ENCODE results near the gene RBM47. TPM values are rescaled to one million over a fixed set of nuclear protein-coding genes. Genes with fewer than 3 reads are reported as not detected.
A peak's percentile ranks its signal among the peaks of the same experiment; 100 is the strongest.
"Not testable (repeated sequence)": the region's sequence is repeated elsewhere in the genome, so short reads cannot be mapped to it uniquely, and the experiment has no call there.

RBM47 gene
- total RNA-seq, 1 donor from 2014 or later, result 61.1 TPM

DNA sequence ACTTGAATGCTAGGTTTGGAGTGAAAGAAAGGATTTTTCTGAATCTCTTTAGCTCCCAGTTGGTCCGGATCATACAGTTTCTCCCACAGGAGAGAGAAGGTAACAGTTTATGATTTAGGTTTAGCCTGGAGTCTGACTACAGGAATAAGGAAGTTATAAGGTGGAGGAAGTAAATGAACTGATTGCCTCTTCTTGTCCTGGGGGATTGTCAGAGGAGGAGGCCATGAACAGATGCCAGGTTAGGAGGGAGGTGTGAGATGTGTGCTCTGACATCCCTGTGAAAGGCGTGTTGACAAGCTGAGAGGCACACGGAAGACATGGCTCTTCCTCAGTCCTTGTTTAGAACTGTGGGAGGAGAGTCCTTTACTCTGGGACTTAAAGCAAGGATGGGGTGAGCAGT is 230.1 kb downstream of the RBM47 start:
- H3K9me3 ChIP-seq, result no peaks in the 10 kb centered on the region
- no peak for DNase-seq (ENCODE audit: extremely low spot score in 2 of 2)
- TF ChIP-seq POLR2A (IDR thresholded peaks at IDR 0.05), result no peak
- TF ChIP-seq POLR2AphosphoS5 (IDR thresholded peaks at IDR 0.05; ENCODE audit: insufficient read depth in 1 of 2, low read depth in 1 of 2), result no peak
- TF ChIP-seq, protein P1, sequence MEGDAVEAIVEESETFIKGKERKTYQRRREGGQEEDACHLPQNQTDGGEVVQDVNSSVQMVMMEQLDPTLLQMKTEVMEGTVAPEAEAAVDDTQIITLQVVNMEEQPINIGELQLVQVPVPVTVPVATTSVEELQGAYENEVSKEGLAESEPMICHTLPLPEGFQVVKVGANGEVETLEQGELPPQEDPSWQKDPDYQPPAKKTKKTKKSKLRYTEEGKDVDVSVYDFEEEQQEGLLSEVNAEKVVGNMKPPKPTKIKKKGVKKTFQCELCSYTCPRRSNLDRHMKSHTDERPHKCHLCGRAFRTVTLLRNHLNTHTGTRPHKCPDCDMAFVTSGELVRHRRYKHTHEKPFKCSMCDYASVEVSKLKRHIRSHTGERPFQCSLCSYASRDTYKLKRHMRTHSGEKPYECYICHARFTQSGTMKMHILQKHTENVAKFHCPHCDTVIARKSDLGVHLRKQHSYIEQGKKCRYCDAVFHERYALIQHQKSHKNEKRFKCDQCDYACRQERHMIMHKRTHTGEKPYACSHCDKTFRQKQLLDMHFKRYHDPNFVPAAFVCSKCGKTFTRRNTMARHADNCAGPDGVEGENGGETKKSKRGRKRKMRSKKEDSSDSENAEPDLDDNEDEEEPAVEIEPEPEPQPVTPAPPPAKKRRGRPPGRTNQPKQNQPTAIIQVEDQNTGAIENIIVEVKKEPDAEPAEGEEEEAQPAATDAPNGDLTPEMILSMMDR (IDR thresholded peaks at IDR 0.05), result no peak
- no peaks in the 10 kb centered on the region for H3K36me3 ChIP-seq
- H3K4me1 ChIP-seq, result peaks cover 21% of the 10 kb centered on the region
- no peak overlapping the region for H3K4me3 ChIP-seq
- no peaks in the 10 kb centered on the region for H3K27me3 ChIP-seq
- intact Hi-C loops (cut with DNase I), result no loop called here
- H3K27ac ChIP-seq, result no peak overlapping the region

DNA sequence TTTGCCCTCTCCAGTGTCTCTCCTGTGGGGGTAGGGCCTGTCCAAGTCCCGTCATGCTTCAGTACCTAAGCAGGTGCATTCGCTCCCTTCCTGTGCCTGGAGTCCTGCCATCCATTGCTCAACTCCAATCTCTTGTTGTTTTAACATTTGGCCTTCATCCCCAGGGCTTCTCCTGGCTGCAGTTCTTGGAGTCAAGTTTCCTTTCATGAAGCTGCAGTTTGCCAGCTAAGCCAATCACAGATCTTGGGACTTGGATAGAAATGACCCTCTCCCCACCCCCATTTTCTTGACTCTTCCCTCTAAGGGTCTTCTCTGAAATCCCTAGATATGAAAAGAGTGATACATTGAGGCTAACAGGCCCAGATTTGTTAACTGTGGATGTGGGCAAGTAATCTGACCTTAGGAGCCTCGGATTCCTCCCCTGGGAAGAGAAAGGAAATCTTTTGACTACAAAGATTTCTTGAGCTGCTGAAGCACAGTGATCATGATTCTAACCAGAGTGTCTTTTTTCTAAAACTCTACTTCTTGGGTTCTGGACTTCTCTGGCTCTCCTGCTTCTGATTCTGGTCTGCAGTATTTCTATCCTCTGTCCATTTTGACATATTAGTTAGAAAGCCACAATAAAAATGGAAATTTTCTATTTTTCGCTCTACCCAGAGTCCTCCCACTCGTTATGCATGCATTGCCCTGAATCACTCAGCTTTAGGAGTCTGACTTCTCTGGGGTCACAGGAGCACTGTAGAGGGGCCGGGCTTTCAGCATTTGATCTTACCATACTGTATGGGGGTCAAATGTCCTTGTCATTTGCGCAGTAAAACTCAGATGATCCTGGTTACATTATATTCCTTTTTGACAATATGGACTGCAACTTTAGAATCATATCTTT is 233.5 kb downstream of the RBM47 start:
- Histone ChIP-seq H3K9me3 (no peaks in the 10 kb centered on the region), H3K4me1 (peaks cover 21% of the 10 kb centered on the region), H3K27me3 (no peaks in the 10 kb centered on the region), H3K27ac (no peak overlapping the region), H3K4me3 (no peak overlapping the region), H3K36me3 (no peaks in the 10 kb centered on the region)
- no peak for DNase-seq (ENCODE audit: extremely low spot score in 2 of 2)
- intact Hi-C loops (cut with DNase I), result no loop called here
- TF ChIP-seq, protein P1 (IDR thresholded peaks at IDR 0.05), result no peak
- peak in 1 of 2 donors; percentile 58 for TF ChIP-seq POLR2AphosphoS5 (IDR thresholded peaks at IDR 0.05; ENCODE audit: insufficient read depth in 1 of 2, low read depth in 1 of 2)

DNA sequence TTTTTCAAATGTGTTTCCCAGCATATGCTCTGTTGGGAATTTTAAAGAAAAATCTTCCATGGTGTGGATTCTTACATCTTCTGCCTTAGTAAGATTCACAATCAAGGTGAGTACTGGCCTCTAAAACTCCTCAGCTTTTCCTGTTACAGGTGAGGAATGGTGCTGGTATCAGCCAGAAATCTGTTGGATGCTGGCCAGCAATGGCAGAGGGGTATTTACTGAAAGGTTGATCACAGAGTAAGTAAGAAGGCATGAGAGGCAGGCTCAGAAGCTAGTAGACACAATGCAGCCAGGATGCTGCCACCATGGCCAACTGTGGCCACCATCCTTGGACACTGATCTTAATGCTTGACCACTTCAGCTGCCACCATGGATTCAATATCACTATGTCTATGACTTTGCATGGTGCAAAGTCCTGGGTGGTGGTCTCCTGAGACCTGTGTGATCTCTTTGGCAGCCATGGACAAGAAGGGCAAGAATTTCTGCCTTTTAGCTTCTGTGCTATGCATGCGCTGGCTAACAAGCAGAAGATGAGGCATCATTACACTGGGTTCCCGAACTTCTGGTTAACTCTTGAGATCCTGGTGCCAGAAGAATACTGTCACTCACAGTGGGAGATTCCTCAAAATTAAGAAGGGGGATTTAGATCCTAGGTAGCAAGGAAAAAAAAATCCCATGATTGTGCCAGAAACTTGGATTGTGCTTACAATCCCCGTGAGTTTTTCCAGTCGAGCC is 234.3 kb downstream of the RBM47 start:
- H3K4me1 ChIP-seq, result peaks cover 21% of the 10 kb centered on the region
- no peaks in the 10 kb centered on the region for H3K36me3 ChIP-seq
- no peaks in the 10 kb centered on the region for H3K27me3 ChIP-seq
- H3K9me3 ChIP-seq, result no peaks in the 10 kb centered on the region
- no peak overlapping the region for H3K27ac ChIP-seq
- TF ChIP-seq POLR2A (IDR thresholded peaks at IDR 0.05) (no peak), POLR2AphosphoS5 (IDR thresholded peaks at IDR 0.05; ENCODE audit: insufficient read depth in 1 of 2, low read depth in 1 of 2) (no peak)
- TF ChIP-seq, protein P1 (IDR thresholded peaks at IDR 0.05), result no peak
- no peak for DNase-seq (ENCODE audit: extremely low spot score in 2 of 2)
- intact Hi-C loops (cut with DNase I), result no loop called here
- no peak overlapping the region for H3K4me3 ChIP-seq

DNA sequence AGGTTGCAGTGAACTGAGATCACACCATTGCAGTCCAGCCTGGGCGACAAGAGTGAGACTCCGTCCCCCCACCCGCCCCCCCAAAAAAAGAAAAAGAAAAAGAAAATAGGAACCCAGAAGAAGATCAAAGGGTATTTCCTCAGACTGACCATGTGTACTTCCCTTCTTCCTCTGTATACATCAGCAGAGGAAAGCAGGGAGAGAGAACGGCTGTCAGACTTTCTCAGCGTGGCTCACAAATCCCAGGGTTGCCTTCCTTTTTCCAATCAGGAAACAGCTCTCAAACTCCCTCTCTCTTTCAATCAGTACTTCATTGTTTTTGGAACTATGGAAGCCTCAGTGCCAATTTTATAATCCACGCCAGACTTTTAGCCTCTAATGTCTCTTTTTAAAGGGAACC is 235.4 kb downstream of the RBM47 start:
- H3K9me3 ChIP-seq, result no peaks in the 10 kb centered on the region
- peaks cover 14% of the 10 kb centered on the region for H3K4me1 ChIP-seq
- TF ChIP-seq POLR2A (IDR thresholded peaks at IDR 0.05) (no peak), POLR2AphosphoS5 (IDR thresholded peaks at IDR 0.05; ENCODE audit: insufficient read depth in 1 of 2, low read depth in 1 of 2) (no peak)
- TF ChIP-seq, protein P1 (IDR thresholded peaks at IDR 0.05), result no peak
- no peak for DNase-seq (ENCODE audit: extremely low spot score in 2 of 2)
- no peaks in the 10 kb centered on the region for H3K27me3 ChIP-seq
- intact Hi-C loops (cut with DNase I), result no loop called here
- no peaks in the 10 kb centered on the region for H3K36me3 ChIP-seq
- no peak overlapping the region for H3K4me3 ChIP-seq
- H3K27ac ChIP-seq, result no peak overlapping the region

- H3K9me3 ChIP-seq; H3K4me3 ChIP-seq; H3K27ac ChIP-seq; DNase-seq (ENCODE audit: extremely low spot score in 2 of 2); H3K27me3 ChIP-seq; intact Hi-C loops (cut with DNase I); H3K36me3 ChIP-seq: not testable (repeated sequence)
- peaks cover 14% of the 10 kb centered on the region for H3K4me1 ChIP-seq
Measured at GRCh38 chr4:40392241-40392640, 237.4 kb downstream of the RBM47 start.

Data from vagina (tissue), 2 donors.